Activated CD8-positive, alpha-beta memory T cell treated with anti-CD3 and anti-CD28 coated beads, Interleukin-2, amount 50 U/mL, for 48 hours (primary cell): ENCODE data around the gene RAB15.

Experiments used
- DNase-seq: peaks from one replicate; pipeline ENCODE4 v3.0.0-alpha.2; 2020

The RAB15 gene

GRCh38 chr14:64971943-64972791, at the start of gene RAB15:
Gene RAB15 (minus strand): TSS chr14:64972336. CDS start chr14:64972076, 260 bp downstream.
- DNase-seq = peak; percentile 71

- no peak for DNase-seq
Observed at GRCh38 chr14:65019944-65020566, 47.9 kb upstream of the RAB15 start.

GRCh38 chr14:65016471-65016870, 44.3 kb upstream of the RAB15 start:
- DNase-seq = no peak

GRCh38 chr14:65015391-65015790, 43.3 kb upstream of the RAB15 start:
- no peak for DNase-seq

- DNase-seq = no peak
Observed at GRCh38 chr14:65012353-65012752, 40.2 kb upstream of the RAB15 start.

GRCh38 chr14:65011538-65011937, 39.4 kb upstream of the RAB15 start:
- DNase-seq = no peak

- no peak for DNase-seq
Observed at GRCh38 chr14:65010211-65010931, 38.2 kb upstream of the RAB15 start.

- no peak for DNase-seq
Observed at GRCh38 chr14:65007202-65007601, 35.1 kb upstream of the RAB15 start.

GRCh38 chr14:65006261-65006721, 34.2 kb upstream of the RAB15 start:
- DNase-seq = no peak

GRCh38 chr14:65003394-65003793, 31.3 kb upstream of the RAB15 start:
- no peak for DNase-seq

GRCh38 chr14:65002586-65003210, 30.6 kb upstream of the RAB15 start:
- DNase-seq = no peak

- DNase-seq = no peak
Observed at GRCh38 chr14:65001723-65002122, 29.6 kb upstream of the RAB15 start.

GRCh38 chr14:65000898-65001591, 28.9 kb upstream of the RAB15 start:
- DNase-seq = no peak

GRCh38 chr14:64998455-64998931, 26.4 kb upstream of the RAB15 start:
- no peak for DNase-seq

GRCh38 chr14:64997108-64997794, 25.1 kb upstream of the RAB15 start:
- DNase-seq = no peak

GRCh38 chr14:64995291-64995690, 23.2 kb upstream of the RAB15 start:
- no peak for DNase-seq

GRCh38 chr14:64994540-64994939, 22.4 kb upstream of the RAB15 start:
- DNase-seq = no peak

- no peak for DNase-seq
Observed at GRCh38 chr14:64993266-64993930, 21.3 kb upstream of the RAB15 start.

GRCh38 chr14:64992328-64992885, 20.3 kb upstream of the RAB15 start:
- DNase-seq = no peak

GRCh38 chr14:64990939-64991338, 18.8 kb upstream of the RAB15 start:
- no peak for DNase-seq

- no peak for DNase-seq
Observed at GRCh38 chr14:64990296-64990695, 18.2 kb upstream of the RAB15 start.
